GM21367 (cell line): ENCODE measurements around the gene ISYNA1.

Experiments
- ATAC-seq: cut with Tn5 transposase; IDR thresholded peaks from one replicate; pipeline ENCODE4 v1.9.1; 2021; ENCODE audit not compliant: unreplicated experiment

The ISYNA1 gene

GRCh38 chr19:18468517-18468916, 30.6 kb upstream of the ISYNA1 start:
- no peak for ATAC-seq

GRCh38 chr19:18467978-18468377, 30.0 kb upstream of the ISYNA1 start:
- no peak for ATAC-seq

DNA sequence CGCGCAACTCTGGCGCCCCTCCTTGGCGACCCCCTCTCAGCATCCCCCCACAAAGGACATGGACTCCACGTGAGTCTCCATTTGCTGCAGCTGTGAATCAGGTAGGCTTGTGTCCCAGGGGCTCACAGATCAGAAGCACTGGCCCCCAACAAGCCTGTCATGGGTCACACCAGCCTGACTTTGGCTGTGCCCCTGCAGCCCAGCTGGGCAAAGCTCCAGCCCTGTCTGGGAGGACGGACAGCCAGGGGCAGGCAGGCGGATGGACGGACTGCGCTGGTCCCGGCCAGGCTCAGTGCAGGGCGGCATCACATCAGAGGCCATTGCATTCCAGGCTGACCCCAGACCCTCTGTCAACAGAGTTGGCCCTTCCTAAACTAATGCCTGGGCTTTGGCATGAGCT, 28.4 kb upstream of the ISYNA1 start:
- no peak for ATAC-seq

DNA sequence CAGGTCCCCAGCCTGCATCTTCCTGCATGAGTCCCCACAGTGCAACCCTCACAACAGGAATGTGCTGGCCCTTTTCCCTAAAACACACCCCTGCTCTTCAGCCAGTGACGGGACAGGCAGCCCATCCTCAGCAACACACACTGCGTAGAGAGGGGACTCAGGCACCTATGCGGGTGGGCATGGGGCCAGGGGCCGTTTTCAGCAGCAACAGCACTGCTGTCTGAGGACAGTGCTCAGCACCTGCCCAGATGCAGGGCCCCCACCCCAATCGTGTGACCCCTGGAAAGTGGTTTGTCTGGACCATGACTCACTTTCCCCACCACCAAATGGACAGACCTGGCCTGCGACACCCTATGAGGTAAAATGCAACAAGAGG, 28.0 kb upstream of the ISYNA1 start:
- ATAC-seq: no peak

DNA sequence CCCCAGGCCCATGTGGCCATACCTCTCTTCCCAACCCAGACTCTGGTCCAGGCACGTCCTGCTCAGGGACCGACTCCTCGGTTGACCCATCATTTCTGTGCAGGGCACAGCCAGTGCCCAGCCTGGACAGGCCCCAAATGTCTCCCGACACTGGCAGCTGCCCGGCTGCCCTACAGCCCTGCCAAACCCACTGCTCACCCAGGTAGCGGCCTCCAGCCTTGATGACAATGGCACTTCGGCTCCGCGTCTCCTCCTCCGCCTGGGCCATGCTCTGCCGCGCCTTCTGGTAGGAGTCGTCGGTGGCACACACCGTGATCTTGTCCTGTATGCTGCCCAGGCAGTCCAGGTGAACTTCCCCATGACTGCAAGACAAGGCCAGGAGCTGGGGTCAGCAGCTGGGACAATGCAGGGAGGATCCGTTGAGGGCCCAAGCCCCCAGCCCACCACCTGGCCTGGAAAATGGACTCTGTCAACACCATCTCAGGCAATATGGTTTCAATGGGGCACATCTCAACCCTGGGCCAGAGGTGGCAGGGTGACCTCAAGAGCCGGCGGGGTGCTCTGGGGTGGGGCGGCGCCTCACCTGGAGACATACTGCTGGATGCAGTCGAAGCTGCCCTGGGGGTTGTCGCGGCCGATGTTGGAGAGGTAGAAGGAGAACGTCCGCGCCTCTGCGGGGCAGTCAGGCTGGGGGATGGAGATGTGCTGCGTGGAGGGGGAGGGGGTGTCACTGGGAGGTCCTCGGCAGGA, 27.5 kb upstream of the ISYNA1 start:
- no peak for ATAC-seq

DNA sequence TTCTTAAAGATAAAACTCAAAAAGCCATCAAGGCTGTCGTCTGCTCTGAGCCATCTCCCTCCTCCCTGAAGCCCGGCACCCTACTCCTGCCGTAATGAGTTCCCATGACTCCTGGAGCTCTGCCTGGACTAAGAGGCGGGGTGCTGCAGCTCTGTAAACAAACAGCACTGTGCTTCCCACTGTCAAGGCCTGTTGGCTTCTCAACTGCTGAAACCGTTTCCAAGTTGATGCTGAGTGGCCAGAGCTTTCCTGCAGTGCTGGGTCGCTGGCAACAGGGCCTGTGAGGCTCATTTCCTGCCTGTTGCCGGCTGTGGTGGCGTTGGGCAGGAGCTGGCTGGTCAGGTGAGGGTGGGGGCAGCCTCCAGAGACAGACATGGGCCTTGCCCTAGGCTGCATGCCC, 26.7 kb upstream of the ISYNA1 start:
- ATAC-seq: no peak

- ATAC-seq: no peak
Measured at GRCh38 chr19:18461471-18461870, 23.5 kb upstream of the ISYNA1 start.

- no peak for ATAC-seq
Measured at GRCh38 chr19:18460900-18461299, 23.0 kb upstream of the ISYNA1 start.

DNA sequence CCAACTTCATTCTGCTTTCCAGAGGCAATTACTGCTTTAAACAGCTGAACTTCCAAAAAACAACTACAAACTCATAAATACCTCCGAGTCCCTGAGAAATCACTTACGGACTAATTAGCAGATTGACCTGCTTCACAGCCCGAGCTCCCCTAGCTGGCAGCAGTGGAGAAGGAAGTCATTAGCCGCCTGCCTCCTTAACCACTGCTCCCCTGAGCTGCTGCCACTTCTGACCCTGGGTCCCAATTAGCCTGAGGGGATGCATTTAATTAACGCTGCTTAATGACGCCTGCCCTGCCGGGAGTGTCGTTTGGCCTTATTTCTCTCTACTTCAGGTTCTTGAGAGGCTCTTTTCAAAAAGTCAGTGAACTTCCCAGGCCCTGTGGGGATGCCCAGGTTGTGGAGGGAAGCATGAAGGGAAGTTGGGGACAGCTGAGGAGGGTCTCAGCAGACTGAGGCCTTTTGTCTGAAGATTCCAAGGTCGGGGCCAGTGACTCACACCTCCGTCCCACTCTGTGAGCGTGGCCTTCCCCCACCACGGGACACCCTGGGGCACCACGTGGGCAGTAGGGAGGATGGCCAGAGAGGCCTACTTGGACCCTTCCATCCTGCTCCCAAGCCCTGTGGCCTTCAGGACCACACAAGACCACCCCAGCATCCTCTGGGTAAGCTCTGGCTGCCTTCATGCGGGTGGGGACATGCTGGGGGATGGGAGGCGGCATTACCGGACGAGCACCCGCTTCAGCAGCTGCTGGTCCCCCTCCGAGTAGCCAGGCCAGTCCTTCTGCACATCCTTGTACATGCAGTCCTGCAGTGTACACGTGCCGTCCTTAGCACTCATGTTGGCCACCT, 19.8 kb upstream of the ISYNA1 start:
- no peak for ATAC-seq

DNA sequence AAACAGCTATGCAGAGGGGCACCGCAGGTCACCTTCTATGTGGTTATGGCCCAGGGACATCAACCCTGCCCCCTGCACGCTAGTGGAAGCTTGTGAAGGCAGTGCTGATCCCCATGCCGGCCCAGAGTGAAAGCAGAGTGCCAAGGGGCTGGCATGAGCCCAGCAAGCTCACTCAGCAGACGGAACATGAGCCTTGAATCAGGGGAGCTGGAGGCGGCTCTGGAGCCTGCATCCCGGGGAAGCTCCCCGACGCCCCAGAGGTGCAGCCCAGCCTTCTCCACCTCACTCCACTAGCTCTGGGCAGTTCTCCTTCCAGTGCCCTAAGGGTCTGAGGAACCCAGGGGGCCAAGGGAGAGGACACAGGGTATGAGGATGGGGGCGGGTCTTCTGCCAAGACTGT, 19.0 kb upstream of the ISYNA1 start:
- no peak for ATAC-seq

GRCh38 chr19:18456279-18456678, 18.3 kb upstream of the ISYNA1 start:
- no peak for ATAC-seq

DNA sequence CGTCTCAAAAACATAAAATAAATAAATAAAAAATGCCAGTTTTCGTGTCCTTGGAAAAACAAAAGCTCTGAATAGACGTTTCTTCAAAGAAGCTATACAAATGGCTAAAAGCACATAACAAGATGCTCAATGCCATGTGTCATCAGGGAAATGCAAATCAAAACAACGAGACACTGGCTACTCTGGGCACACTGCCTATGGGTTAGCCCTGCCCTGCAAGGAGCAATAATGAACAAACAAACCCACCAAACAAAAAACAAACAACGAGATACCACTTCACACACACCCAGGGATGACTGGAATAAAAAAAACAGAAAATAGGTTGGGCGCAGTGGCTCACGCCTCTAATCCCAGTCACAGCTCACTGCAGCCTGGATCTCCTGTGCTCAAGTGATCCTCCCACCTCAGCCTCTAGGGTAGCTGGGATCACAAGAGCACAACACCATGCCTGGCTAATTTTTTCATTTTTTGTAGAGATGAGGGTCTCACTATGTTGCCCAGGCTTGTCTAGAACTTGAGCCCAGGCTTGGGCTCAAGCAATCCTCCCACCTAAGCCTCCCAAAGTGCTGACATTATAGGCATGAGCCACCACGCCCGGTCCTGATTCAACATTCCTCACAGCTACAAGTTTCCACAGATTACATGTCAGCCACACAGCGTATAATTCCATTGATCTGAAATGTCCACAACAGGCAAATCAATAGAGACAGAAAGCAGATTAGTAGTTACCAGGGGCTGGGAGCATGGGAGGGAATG, 15.5 kb upstream of the ISYNA1 start:
- no peak for ATAC-seq

DNA sequence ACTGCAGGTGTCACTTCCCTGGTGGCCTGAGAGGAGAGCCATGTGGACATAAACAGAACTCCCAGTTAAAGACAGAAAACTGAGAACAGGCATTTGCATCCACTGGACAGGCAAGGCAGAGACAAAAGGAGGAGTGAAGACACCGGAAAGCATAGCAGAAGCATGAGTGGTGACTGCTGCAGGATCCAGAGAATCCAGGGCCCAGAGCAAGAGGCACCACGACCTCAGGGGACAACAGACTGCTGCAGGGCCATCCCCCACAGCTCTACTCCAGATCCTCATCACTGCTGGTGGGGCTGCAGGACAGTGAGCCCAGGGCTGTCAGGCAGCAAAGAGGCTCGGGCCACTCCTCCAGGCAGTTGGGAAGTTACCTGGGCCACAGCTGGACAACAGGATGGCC, 14.5 kb upstream of the ISYNA1 start:
- ATAC-seq: no peak

- ATAC-seq: no peak
Measured at GRCh38 chr19:18450931-18451836, 13.3 kb upstream of the ISYNA1 start.

DNA sequence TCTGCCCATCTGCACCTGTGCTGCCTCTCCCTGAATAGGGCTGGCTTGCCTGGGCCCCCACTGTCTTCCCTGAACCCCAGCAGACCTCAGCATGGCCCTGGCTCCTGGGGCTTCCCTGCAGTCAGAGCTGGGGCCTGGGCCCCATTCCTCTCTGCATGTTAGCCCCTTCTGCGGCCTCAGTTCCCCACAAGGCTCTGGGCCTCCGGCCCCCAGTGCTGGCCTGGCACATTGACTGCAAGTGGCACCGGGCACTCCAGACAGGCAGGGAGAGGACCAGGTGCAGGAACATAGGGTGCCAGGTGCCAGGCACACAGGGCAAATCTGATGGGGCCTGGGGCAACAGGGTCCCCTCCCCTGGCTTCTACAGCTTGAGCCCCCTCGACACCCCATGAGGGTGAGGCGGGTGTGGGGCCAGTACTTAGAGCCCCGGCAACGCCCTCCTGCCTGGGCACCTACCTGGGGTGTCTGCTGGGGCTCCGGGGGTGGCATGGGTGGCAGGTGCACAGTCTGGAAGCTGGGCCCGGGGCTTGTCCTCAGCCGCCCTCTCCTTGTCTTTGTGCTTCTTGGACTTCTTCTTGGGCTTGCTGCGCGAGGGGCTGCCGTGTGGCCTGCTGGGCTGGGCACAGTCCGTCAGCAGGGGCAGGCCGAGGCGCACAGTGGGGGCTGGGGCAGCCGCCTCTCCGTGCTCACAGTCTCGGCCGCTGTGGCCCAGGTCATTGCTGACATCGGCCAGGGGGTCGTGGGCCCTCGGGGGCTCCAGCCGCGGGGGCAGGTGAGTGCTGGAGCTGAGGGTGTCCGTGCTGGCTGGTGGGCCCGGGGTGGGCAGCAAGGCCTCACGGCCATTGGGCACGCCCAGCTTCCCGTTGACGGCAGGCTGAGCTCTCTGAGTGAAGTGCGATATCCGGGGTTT, 12.3 kb upstream of the ISYNA1 start:
- no peak for ATAC-seq

GRCh38 chr19:18449552-18449951, 11.6 kb upstream of the ISYNA1 start:
- ATAC-seq: no peak

DNA sequence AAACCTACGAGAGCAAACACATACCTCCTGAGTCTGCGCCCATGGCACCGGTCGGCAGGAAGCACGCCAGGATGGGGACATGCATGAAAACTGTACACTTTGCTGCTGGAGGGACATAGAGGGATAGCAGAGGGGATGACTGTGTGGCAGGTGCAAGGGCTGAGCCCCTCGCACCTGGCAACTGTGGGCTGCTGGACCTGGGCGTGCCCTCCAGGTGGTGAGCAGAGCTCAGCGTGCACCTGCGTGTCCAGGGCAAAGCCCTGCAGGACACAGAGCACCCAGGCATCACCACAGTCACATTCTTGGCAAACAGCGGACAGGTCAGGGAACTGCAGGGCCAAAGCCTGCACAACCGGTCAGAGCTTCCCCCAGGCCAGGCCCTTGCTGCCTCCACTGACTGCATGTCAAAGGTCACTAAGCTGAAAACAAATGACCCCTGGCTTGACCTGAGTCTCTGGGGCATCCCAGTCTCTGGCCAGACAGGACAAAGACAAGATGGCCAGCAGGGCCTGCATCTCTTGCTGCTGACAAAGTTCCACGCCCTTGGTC, 9.0 kb upstream of the ISYNA1 start:
- ATAC-seq: no peak

DNA sequence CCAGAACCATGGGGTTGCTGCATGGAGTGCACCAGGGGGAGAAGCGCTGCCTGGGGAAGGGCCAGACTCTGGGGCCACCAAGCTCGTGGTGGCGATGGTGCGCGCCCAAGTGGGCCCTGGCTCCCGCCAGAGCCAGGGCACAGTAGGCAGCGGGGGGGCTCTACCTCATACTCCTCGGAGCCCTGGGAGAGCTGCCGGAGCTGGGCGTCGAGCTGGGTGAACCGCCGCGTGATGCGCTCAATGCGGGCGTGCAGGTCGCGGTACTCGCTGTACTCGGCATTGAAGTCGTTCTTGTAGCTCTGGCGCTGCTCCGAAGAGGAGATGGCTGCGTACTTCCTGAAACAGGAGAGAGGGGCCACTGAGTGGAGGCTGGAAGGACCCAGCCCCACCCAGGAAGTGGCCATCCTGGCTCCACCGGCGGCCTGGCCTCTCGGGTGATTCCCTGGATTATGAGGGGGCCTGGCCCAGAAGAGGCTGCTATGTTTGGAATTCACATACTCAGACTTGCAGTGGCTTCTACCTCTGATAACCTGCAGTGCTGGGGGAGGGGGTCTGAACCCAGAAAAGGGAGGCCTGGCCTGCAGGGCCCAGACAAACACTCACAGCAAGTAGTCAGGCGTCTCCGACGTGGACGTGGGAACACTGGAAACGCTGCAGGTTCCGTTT, 8.3 kb upstream of the ISYNA1 start:
- ATAC-seq: no peak
